HEK293T (cell line): Measurements from ENCODE around the gene DMAC2.
"Not testable (repeated sequence)": the region's sequence is repeated elsewhere in the genome, so short reads cannot be mapped to it uniquely, and the experiment has no call there.

Experiments used
- CTCF ChIA-PET: fragments of 350-600 bp; formaldehyde crosslinking; extraction: SDS; loops from one replicate; lab custom pipeline; 2021; ENCODE audit warnings: antibody characterized with exemption, inconsistent platforms; lab: Yijun Ruan, JAX
- POLR2A ChIA-PET: fragments of 350-600 bp; formaldehyde crosslinking; extraction: SDS; loops from one replicate; lab custom pipeline; 2020; ENCODE audit warnings: antibody characterized with exemption, inconsistent platforms; lab: Yijun Ruan, JAX
- DNase-seq: peaks from one replicate; pipeline ENCODE4 v3.0.0; 2012; ENCODE audit warnings: mixed read lengths; ENCODE audit errors: extremely low spot score
- ARNT ChIP-seq: fragments of 450-650 bp; IDR thresholded peaks from 2 replicates; pipeline ENCODE4 v1.6.1; 2017; ENCODE audit warnings: mild to moderate bottlenecking
- BHLHE40 ChIP-seq: fragments of 450-650 bp; IDR thresholded peaks from 2 replicates; pipeline ENCODE4 v1.6.1; 2016; ENCODE audit warnings: mild to moderate bottlenecking, moderate library complexity, borderline replicate concordance
- CTBP1 ChIP-seq: fragments of 450-650 bp; IDR thresholded peaks from 2 replicates; pipeline ENCODE4 v1.6.1; 2016; ENCODE audit warnings: borderline replicate concordance
- ELF4 ChIP-seq: fragments of 450-650 bp; IDR thresholded peaks from 2 replicates; pipeline ENCODE4 v1.6.1; 2017; ENCODE audit warnings: antibody characterized with exemption
- FOXA1 ChIP-seq: fragments of 450-650 bp; IDR thresholded peaks from 2 replicates; pipeline ENCODE4 v1.6.1; 2016; ENCODE audit warnings: mild to moderate bottlenecking
- FOXK2 ChIP-seq: fragments of 450-650 bp; IDR thresholded peaks from 2 replicates; pipeline ENCODE4 v1.6.1; 2016; ENCODE audit warnings: mild to moderate bottlenecking
- FOXM1 ChIP-seq: fragments of 450-650 bp; IDR thresholded peaks from 2 replicates; pipeline ENCODE4 v1.6.1; 2017; ENCODE audit warnings: mild to moderate bottlenecking, borderline replicate concordance
- HDGF ChIP-seq: fragments of 450-650 bp; IDR thresholded peaks from 2 replicates; pipeline ENCODE4 v1.6.1; 2017; ENCODE audit warnings: antibody characterized with exemption, borderline replicate concordance
- L3MBTL2 ChIP-seq: fragments of 450-650 bp; conservative IDR thresholded peaks from 2 replicates; pipeline ENCODE4 v1.6.1; 2016; ENCODE audit warnings: mild to moderate bottlenecking
- LEF1 ChIP-seq: fragments of 450-650 bp; IDR thresholded peaks from 2 replicates; pipeline ENCODE4 v1.6.1; 2017; ENCODE audit warnings: mild to moderate bottlenecking, borderline replicate concordance
- NFRKB ChIP-seq: fragments of 450-650 bp; IDR thresholded peaks from 2 replicates; pipeline ENCODE4 v1.6.1; 2016; ENCODE audit warnings: mild to moderate bottlenecking, moderate library complexity
- SP1 ChIP-seq: fragments of 450-650 bp; IDR thresholded peaks from 2 replicates; pipeline ENCODE4 v1.6.1; 2017
- SUZ12 ChIP-seq: fragments of 450-650 bp; IDR thresholded peaks from 2 replicates; pipeline ENCODE4 v1.6.1; 2016; ENCODE audit warnings: mild to moderate bottlenecking
- TARDBP ChIP-seq: fragments of 450-650 bp; IDR thresholded peaks from 2 replicates; pipeline ENCODE4 v1.6.1; 2016
- ZNF384 ChIP-seq: fragments of 450-650 bp; IDR thresholded peaks from 2 replicates; pipeline ENCODE4 v1.6.1; 2016
- TF ChIP-seq, protein P1 (sequence below): fragments of 450-650 bp; IDR thresholded peaks from 2 replicates; pipeline ENCODE4 v1.6.1; 2016

Gene DMAC2

DNA sequence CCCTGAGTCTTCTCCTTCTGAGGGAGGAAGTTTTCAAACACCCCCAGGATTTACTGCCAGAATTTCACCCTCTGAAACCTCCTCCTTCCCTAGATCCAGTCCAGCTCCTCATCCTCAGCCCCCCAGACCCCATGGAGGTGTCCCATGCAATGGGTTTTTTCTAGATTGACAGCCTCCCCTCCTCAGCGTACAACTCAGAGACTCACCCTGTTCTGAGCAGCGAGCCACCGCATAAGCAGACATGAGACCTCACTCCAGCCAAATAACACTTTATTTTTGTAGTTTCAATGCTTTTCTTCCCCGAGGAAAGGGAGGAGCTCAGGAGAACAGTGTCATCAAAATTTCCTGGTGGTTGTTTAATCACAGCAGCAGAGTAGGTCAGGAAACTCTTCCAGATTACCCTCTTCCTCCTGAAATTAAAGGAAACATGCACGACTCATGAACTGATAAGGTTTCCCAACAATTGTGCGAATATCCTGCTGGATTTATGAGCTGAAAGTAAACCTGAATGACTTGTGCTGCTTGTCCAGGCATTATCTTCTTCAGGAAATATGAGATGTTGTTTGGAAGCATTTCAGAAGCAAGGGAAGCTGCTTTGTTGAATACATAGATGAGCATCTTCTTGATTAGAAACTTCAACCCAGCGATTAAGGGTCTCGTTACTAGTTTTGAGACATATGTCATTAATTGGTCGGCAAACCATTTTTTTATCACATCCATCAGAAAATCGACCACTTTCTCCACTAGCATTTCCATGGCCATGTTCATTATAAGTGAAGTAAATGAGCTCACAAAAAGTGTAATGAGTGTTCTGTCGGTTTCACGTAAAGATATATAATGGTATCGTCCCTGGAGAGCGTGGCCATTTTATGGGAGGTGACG is 39.4 kb upstream of the DMAC2 start:
- POLR2A ChIA-PET = no interaction called here
- no peak for DNase-seq
- TF ChIP-seq ZNF384 (no peak), SP1 (no peak), TARDBP (no peak), FOXA1 (no peak), HDGF (no peak), NFRKB (no peak), ELF4 (no peak), FOXM1 (no peak), FOXK2 (no peak), BHLHE40 (no peak), SUZ12 (no peak), CTBP1 (no peak)
- CTCF ChIA-PET = no interaction called here

DNA sequence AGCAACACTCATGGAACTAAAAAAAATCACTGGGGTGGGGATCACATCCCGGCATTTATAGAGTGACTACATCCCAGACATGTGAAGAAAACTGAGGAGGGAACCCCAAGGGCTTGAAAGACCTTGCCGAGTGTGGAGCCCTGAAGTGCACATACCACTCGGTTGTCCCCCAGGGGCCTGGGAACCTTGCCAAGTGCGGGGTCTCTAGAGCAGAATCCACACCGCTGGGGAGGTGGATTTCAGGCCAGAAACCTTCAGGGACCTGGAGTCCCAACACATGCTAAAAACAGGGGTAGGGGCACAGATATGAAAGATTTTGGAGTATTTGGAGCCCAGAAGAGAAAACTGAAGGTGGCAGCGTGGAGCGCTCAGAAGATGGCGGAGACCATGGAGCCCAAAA is 38.5 kb upstream of the DMAC2 start:
- no peak for DNase-seq
- POLR2A ChIA-PET = no interaction called here
- CTCF ChIA-PET = no interaction called here
- TF ChIP-seq FOXM1 (no peak), ELF4 (no peak), NFRKB (no peak), LEF1 (no peak), L3MBTL2 (no peak), FOXK2 (no peak), HDGF (no peak), TARDBP (no peak), FOXA1 (no peak), BHLHE40 (no peak), CTBP1 (no peak), ARNT (no peak), ZNF384 (no peak), SUZ12 (no peak), SP1 (no peak)
- TF ChIP-seq, protein P1, sequence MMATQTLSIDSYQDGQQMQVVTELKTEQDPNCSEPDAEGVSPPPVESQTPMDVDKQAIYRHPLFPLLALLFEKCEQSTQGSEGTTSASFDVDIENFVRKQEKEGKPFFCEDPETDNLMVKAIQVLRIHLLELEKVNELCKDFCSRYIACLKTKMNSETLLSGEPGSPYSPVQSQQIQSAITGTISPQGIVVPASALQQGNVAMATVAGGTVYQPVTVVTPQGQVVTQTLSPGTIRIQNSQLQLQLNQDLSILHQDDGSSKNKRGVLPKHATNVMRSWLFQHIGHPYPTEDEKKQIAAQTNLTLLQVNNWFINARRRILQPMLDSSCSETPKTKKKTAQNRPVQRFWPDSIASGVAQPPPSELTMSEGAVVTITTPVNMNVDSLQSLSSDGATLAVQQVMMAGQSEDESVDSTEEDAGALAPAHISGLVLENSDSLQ = no peak

DNA sequence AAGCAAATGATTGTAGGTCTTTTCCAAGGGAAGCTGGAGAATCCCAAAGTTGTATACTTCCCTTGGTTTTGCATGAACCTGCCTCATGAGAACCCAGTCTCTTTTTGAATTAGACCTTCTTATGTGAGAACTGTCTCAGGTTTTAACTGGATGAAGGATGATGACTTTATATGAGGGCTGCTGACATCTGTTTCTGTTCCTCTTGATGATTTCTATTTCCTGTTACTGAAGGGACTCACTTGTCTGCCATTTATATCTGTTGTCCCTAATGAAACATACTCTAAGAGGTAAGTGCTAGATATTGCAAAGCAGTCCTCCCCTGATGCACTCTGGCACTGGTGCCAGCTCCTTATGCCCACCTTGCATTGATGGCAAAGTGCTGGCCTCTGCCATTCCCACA is 36.9 kb upstream of the DMAC2 start:
- POLR2A ChIA-PET = no interaction called here
- CTCF ChIA-PET = no interaction called here
- no peak for DNase-seq
- TF ChIP-seq SP1 (no peak), BHLHE40 (no peak), NFRKB (no peak), LEF1 (no peak), ARNT (no peak), ELF4 (no peak), L3MBTL2 (no peak), CTBP1 (no peak), HDGF (no peak), FOXA1 (no peak), FOXM1 (no peak), ZNF384 (no peak)
- TF ChIP-seq, protein P1 = no peak

DNA sequence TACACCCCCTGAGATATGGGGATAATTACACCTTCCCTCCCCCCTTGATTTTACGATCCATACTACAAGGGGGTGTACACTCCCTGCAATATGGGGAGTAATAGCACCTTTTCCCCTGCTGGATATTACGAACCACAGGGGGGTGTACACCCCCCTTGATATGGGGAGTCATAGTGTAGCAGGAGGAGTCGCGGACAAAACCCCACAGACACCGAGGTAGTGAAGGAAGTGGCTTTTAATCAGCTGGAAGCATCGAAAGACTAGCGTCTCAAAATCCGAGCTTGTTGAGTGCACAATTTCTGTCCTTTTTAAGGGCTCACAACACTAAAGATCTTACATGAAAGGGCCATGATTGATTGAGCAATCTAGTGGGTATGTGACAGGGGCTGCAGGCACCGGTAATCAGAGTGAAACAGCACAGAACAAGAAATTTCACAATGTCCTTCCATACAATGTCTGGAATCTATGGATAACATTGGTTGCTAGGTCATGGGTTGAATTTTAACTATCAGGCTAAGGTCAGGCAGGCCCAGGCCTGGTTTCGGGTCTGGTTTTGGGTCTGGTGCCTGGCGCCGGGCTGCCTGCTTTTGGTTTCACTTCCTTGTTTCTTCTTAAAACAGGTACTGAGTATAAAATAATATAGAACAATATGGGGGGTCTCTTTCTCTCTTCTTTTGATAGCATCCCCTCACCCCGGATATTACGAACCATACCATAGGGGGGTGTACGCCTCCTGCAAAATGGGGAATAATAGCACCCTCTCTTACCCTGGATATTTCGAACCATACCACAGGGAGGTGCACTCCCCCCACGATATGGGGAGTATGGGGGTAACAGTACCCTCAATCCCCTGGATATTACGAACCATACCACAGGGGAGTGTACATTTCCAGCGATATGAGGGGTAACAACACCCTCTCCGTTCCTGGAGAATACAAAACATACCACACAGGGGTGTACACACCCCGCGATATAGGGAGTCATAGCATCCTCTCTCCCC is 23.8 kb upstream of the DMAC2 start:
- CTCF ChIA-PET, DNase-seq, POLR2A ChIA-PET: not testable (repeated sequence)

DNA sequence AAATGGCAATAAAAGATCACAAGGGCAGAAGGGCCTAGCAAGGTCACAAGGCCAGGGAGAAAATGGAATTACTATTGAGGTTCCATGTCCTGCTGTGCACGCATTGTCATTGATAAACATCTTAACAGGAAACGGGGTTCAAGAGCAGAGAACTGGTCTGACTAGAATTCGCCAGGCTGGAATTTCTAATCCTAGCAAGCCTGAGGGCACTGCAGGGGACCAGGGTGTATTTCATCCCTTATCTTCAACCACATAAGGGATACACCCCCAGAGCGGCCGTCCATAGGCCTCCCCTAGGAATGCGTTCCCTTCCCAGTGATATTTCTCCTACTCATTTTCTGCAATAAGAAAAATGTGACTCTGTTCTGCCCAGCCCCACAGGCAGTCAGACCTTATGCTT is 22.8 kb upstream of the DMAC2 start:
- ChIA-PET POLR2A (no interaction called here), CTCF (no interaction called here)
- no peak for TF ChIP-seq CTBP1
- no peak for TF ChIP-seq NFRKB
- no peak for TF ChIP-seq BHLHE40
- TF ChIP-seq FOXM1 = no peak
- TF ChIP-seq SP1 = no peak
- TF ChIP-seq TARDBP = no peak
- TF ChIP-seq ELF4 = no peak
- TF ChIP-seq, protein P1 = no peak
- TF ChIP-seq L3MBTL2 = no peak
- TF ChIP-seq ARNT = no peak
- no peak for TF ChIP-seq HDGF
- no peak for TF ChIP-seq SUZ12
- no peak for TF ChIP-seq FOXA1
- TF ChIP-seq FOXK2 = no peak
- no peak for TF ChIP-seq LEF1
- no peak for TF ChIP-seq ZNF384
- DNase-seq = no peak
